Sigmoid colon (tissue), 7 donors: ENCODE results near the gene ADAM10. TPM values are rescaled to one million over a fixed set of nuclear protein-coding genes. Genes with fewer than 3 reads are reported as not detected.

Experiments
- DNase-seq: peaks from one replicate; pipeline ENCODE4 v3.0.0-alpha.2; 2019
- H3K27ac ChIP-seq, 4 donors: fragments of 200-600 bp; sonication (generic); one replicate each; pipeline ENCODE4 v1.5.1; 2016 to 2019; ENCODE audit warnings: mild to moderate bottlenecking in 1 of 4
- H3K27me3 ChIP-seq, 3 donors: fragments of 200-600 bp; sonication (generic); one replicate each; pipeline ENCODE4 v1.5.1; 2019; ENCODE audit warnings: mild to moderate bottlenecking in 1 of 3
- H3K36me3 ChIP-seq, 4 donors: fragments of 200-600 bp; sonication (generic); one replicate each; pipeline ENCODE4 v1.5.1; 2016 to 2019
- H3K4me1 ChIP-seq, 4 donors: fragments of 200-600 bp; sonication (generic); one replicate each; pipeline ENCODE4 v1.5.1; 2017 to 2019
- H3K4me3 ChIP-seq, 4 donors: fragments of 200-600 bp; sonication (generic); one replicate each; pipeline ENCODE4 v1.5.1; 2017 to 2019; ENCODE audit warnings: mild to moderate bottlenecking in 2 of 4, moderate library complexity in 1 of 4
- H3K9me3 ChIP-seq, 4 donors: fragments of 200-600 bp in 3 of 4; sonication (generic) in 3 of 4; one replicate each; pipeline versions ENCODE4 v1.5.1 to v1.6.1; 2013 to 2019
- EP300 ChIP-seq, 4 donors: sonication (generic); formaldehyde crosslinking; IDR thresholded peaks; one replicate each; pipeline ENCODE4 v1.6.1; 2017; ENCODE audit warnings: antibody characterized with exemption in 4 of 4
- POLR2A ChIP-seq, 2 donors: fragments of 450-650 bp; IDR thresholded peaks; one replicate each; pipeline ENCODE4 v1.6.1; 2016; ENCODE audit warnings: antibody characterized with exemption in 2 of 2, mild to moderate bottlenecking in 2 of 2, moderate library complexity in 2 of 2
- POLR2AphosphoS5 ChIP-seq, 4 donors: sonication (generic); formaldehyde crosslinking; IDR thresholded peaks; one replicate each; pipeline ENCODE4 v1.6.1; 2017; ENCODE audit warnings: antibody characterized with exemption in 4 of 4
- WGBS, 2 donors: extraction: QIAGEN DNeasy Blood & Tissue Kit; methylation state at CpG; one replicate each; pipeline ENCODE4 v1.1.7; 2013; 5-methylcytosine and 5-hydroxymethylcytosine counted together
- intact Hi-C: fragments of 100-400 bp; cut with DNase I; formaldehyde crosslinking; loops from one replicate; pipeline ENCODE4 v1.15.1; 2023
- polyA plus RNA-seq, 3 donors: library from polyadenylated mRNA; stranded (reverse); fragments of 200-250 nt; gene quantifications; one replicate each; pipeline ENCODE4 v1.2.3, GENCODE V29; 2013
- total RNA-seq, 4 donors: library from RNA; depleted of rRNA; stranded (reverse); fragments of >200 nt; gene quantifications; one replicate each; pipeline ENCODE4 v1.1.0, GENCODE V29; 2016
- TF ChIP-seq, protein P1 (sequence below), 4 experiments: fragments of 450-650 bp in 3 of 4; fragments of 200-600 bp in 1 of 4; IDR thresholded peaks; one replicate each; pipeline ENCODE4 v1.5.1; 2016 to 2019; ENCODE audit warnings: antibody characterized with exemption in 4 of 4, mild to moderate bottlenecking in 3 of 4, moderate library complexity in 2 of 4
- donor health status: healthy with polysubstance abuse.
- donor health status: Bipolar disorder and iron deficiency.
- donor health status: healthy.

The ADAM10 gene
- total and polyA plus RNA-seq, 7 donors = 6.6 to 70.9 (median 44.9) TPM

DNA sequence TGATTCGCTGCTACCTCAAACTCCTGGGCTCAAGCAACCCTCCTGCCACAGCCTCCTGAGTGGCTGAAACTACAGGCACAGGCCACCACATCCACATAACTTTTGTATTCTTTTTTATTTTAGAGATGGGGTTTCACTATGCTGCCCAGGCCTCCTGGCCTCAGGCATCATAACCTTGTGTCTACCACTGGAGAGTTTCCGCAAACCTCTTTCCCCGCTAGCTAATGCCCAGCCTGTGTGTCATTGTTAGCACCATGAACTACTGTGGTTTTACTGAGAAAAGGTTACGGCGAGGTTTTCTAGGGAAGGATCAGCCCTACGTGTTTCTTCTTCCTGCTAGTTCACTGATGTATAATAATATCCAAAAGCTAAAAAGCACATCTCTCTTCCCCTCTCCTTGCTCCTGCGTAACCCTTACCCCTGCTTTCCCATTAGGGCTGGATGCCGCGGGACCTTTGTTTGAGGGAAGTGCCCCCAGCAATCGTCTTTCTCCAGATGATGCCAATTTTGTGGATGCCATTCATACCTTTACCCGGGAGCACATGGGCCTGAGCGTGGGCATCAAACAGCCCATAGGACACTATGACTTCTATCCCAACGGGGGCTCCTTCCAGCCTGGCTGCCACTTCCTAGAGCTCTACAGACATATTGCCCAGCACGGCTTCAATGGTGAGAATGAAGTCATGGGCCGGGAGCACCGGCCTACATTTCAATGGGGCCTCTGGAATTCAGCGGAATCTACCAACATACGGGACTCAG, 204.0 kb downstream of the ADAM10 start:
- peaks cover 0 to 40% (median 33%) of the 10 kb centered on the region in 4 donors for H3K4me1 ChIP-seq
- no peak overlapping the region for H3K4me3 ChIP-seq
- no peaks in the 10 kb centered on the region for H3K9me3 ChIP-seq
- 91 to 94% methylated on average over 18 of the region's 18 CpGs for WGBS, 2 donors
- TF ChIP-seq, protein P1, sequence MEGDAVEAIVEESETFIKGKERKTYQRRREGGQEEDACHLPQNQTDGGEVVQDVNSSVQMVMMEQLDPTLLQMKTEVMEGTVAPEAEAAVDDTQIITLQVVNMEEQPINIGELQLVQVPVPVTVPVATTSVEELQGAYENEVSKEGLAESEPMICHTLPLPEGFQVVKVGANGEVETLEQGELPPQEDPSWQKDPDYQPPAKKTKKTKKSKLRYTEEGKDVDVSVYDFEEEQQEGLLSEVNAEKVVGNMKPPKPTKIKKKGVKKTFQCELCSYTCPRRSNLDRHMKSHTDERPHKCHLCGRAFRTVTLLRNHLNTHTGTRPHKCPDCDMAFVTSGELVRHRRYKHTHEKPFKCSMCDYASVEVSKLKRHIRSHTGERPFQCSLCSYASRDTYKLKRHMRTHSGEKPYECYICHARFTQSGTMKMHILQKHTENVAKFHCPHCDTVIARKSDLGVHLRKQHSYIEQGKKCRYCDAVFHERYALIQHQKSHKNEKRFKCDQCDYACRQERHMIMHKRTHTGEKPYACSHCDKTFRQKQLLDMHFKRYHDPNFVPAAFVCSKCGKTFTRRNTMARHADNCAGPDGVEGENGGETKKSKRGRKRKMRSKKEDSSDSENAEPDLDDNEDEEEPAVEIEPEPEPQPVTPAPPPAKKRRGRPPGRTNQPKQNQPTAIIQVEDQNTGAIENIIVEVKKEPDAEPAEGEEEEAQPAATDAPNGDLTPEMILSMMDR (IDR thresholded peaks at IDR 0.05) = no peak
- TF ChIP-seq POLR2A (IDR thresholded peaks at IDR 0.05) (no peak), POLR2AphosphoS5 (IDR thresholded peaks at IDR 0.05) (no peak), EP300 (IDR thresholded peaks at IDR 0.05) (no peak)
- intact Hi-C loops = no loop called here
- DNase-seq = no peak
- no peaks in the 10 kb centered on the region for H3K27me3 ChIP-seq
- H3K36me3 ChIP-seq = no peaks in the 10 kb centered on the region
- no peak overlapping the region for H3K27ac ChIP-seq

DNA sequence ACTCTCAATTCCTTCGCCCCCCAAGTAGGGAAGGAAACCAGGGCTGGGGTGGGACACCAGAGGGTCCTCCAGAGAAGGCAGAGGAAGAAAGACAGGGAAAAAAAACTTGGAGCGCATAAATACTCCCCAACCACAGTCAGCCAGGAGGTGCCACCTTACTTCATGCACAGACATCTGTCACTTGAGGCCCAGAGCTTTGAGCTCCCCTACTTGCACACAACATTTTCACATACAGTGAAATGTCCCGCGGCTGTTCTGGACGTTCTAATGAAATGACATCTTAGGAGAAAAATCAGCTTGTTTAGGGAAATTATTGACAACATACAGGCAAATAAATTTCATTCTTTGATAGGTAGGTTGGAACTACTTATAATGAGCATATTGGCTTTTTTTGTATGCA, 204.8 kb downstream of the ADAM10 start:
- 94% methylated on average over 5 of the region's 5 CpGs for WGBS, 2 donors
- Histone ChIP-seq H3K4me1 (peaks cover 0 to 34% (median 28%) of the 10 kb centered on the region in 4 donors), H3K4me3 (no peak overlapping the region), H3K9me3 (no peaks in the 10 kb centered on the region), H3K36me3 (no peaks in the 10 kb centered on the region), H3K27ac (no peak overlapping the region), H3K27me3 (no peaks in the 10 kb centered on the region)
- DNase-seq = no peak
- intact Hi-C loops = no loop called here
- TF ChIP-seq POLR2A (IDR thresholded peaks at IDR 0.05) (no peak), POLR2AphosphoS5 (IDR thresholded peaks at IDR 0.05) (no peak), EP300 (IDR thresholded peaks at IDR 0.05) (no peak)
- TF ChIP-seq, protein P1 (IDR thresholded peaks at IDR 0.05) = no peak

GRCh38 chr15:58543664-58544335, 205.7 kb downstream of the ADAM10 start:
- TF ChIP-seq, protein P1 (IDR thresholded peaks at IDR 0.05) = no peak
- no peak for TF ChIP-seq EP300 (IDR thresholded peaks at IDR 0.05)
- TF ChIP-seq POLR2A (IDR thresholded peaks at IDR 0.05) = no peak
- no peak for TF ChIP-seq POLR2AphosphoS5 (IDR thresholded peaks at IDR 0.05)
- H3K27me3 ChIP-seq = no peaks in the 10 kb centered on the region
- WGBS, 2 donors = 91 to 96% methylated on average over 17 of the region's 17 CpGs
- H3K4me3 ChIP-seq = no peak overlapping the region
- intact Hi-C loops = no loop called here
- H3K4me1 ChIP-seq = peaks cover 0 to 24% (median 18%) of the 10 kb centered on the region in 4 donors
- no peak overlapping the region for H3K27ac ChIP-seq
- H3K36me3 ChIP-seq = no peaks in the 10 kb centered on the region
- no peaks in the 10 kb centered on the region for H3K9me3 ChIP-seq
- no peak for DNase-seq

GRCh38 chr15:58541410-58542087, 208.0 kb downstream of the ADAM10 start:
- H3K4me3 ChIP-seq = no peak overlapping the region
- no peak for DNase-seq
- H3K36me3 ChIP-seq = no peaks in the 10 kb centered on the region
- H3K4me1 ChIP-seq = peaks cover 0 to 2% (median under 1%) of the 10 kb centered on the region in 4 donors
- WGBS, 2 donors = 89 to 90% methylated on average over 22 of the region's 22 CpGs
- TF ChIP-seq, protein P1 (IDR thresholded peaks at IDR 0.05) = no peak
- TF ChIP-seq POLR2A (IDR thresholded peaks at IDR 0.05) (no peak), POLR2AphosphoS5 (IDR thresholded peaks at IDR 0.05) (no peak), EP300 (IDR thresholded peaks at IDR 0.05) (no peak)
- no peaks in the 10 kb centered on the region for H3K27me3 ChIP-seq
- H3K9me3 ChIP-seq = no peaks in the 10 kb centered on the region
- intact Hi-C loops = no loop called here
- H3K27ac ChIP-seq = no peak overlapping the region
